SK-N-SH (cell line): ENCODE results near the gene ELP4. TPM values are rescaled to one million over a fixed set of nuclear protein-coding genes. Genes with fewer than 3 reads are reported as not detected.

Experiments used
- CTCF ChIA-PET: fragments of 300-600, 350-600 bp; formaldehyde crosslinking; extraction: SDS; loops from one replicate; lab custom pipeline; 2021; lab: Yijun Ruan, JAX
- POLR2A ChIA-PET: fragments of 350-600 bp; sonication (Branson Sonifier 250); formaldehyde crosslinking; extraction: SDS; loops from one replicate; lab custom pipeline; 2020; ENCODE audit warnings: antibody characterized with exemption, inconsistent platforms; lab: Yijun Ruan, JAX
- DNase-seq: peaks from one replicate; pipeline ENCODE4 v3.0.0; 2012
- H2AFZ ChIP-seq: fragments of 200-600 bp; sonication (generic); 2 replicates; pipeline ENCODE4 v1.8.1; 2016; ENCODE audit warnings: antibody characterized with exemption, mild to moderate bottlenecking, low read depth
- H3F3A ChIP-seq: fragments of 200-600 bp; sonication (generic); replicated peaks from 2 replicates; pipeline ENCODE3; 2016; ENCODE audit warnings: antibody characterized with exemption, mild to moderate bottlenecking; ENCODE audit not compliant: insufficient read depth
- H3K27ac ChIP-seq, 2 experiments: fragments of 200-500 bp in 1 of 2; fragments of 200-600 bp in 1 of 2; sonication (Bioruptor generic) in 1 of 2; sonication (generic), shearing (Covaris generic) in 1 of 2; 2 replicates each; pipeline versions ENCODE4 v1.5.1 to v1.6.1; 2014 to 2016; ENCODE audit warnings: low read depth in 2 of 2, inconsistent platforms in 1 of 2, low read length in 1 of 2, mild to moderate bottlenecking in 1 of 2, mixed read lengths in 1 of 2
- H3K27me3 ChIP-seq: fragments of 200-600 bp; sonication (generic), shearing (Covaris generic); 2 replicates; pipeline ENCODE4 v1.6.1; 2016; ENCODE audit warnings: mixed run types; ENCODE audit not compliant: insufficient read depth
- H3K36me3 ChIP-seq, 2 experiments: fragments of 200-500 bp in 1 of 2; fragments of 200-600 bp in 1 of 2; sonication (Bioruptor generic) in 1 of 2; sonication (generic) in 1 of 2; replicated peaks in 1 of 2; 2 replicates each; pipeline versions ENCODE3 to v1.5.1; 2014 to 2016; ENCODE audit warnings: low read length in 1 of 2, mild to moderate bottlenecking in 1 of 2; ENCODE audit not compliant: insufficient read depth in 2 of 2, control insufficient read depth in 1 of 2
- H3K4me1 ChIP-seq, 2 experiments: fragments of 200-500 bp in 1 of 2; fragments of 200-600 bp in 1 of 2; sonication (Bioruptor generic) in 1 of 2; sonication (generic), shearing (Covaris generic) in 1 of 2; 2 replicates each; pipeline versions ENCODE4 v1.5.1 to v1.6.1; 2014 to 2016; ENCODE audit warnings: low read depth in 1 of 2, low read length in 1 of 2, mixed run types in 1 of 2; ENCODE audit not compliant: insufficient read depth in 2 of 2, control insufficient read depth in 1 of 2
- H3K4me2 ChIP-seq: fragments of 200-600 bp; sonication (generic), shearing (Covaris generic); 2 replicates; pipeline ENCODE4 v1.6.1; 2017; ENCODE audit warnings: mixed run types
- H3K4me3 ChIP-seq, 2 experiments: fragments of 200-500 bp in 1 of 2; fragments of 200-600 bp in 1 of 2; sonication (Bioruptor generic) in 1 of 2; sonication (generic), shearing (Covaris generic) in 1 of 2; 2 replicates each; pipeline versions ENCODE4 v1.5.1 to v1.8.1; 2014 to 2016; ENCODE audit warnings: low read depth in 2 of 2, inconsistent platforms in 1 of 2, low read length in 1 of 2, mild to moderate bottlenecking in 1 of 2, mixed read lengths in 1 of 2, moderate library complexity in 1 of 2
- H3K79me2 ChIP-seq: fragments of 200-600 bp; sonication (generic); 2 replicates; pipeline ENCODE4 v1.8.1; 2017; ENCODE audit warnings: mild to moderate bottlenecking; ENCODE audit not compliant: insufficient read depth
- H3K9ac ChIP-seq: fragments of 200-600 bp; sonication (generic); 2 replicates; pipeline ENCODE4 v1.6.1; 2017; ENCODE audit warnings: mixed run types
- H3K9me2 ChIP-seq: fragments of 200-600 bp; sonication (generic); 2 replicates; pipeline ENCODE4 v1.6.1; 2017; ENCODE audit warnings: mixed run types
- H3K9me3 ChIP-seq: fragments of 200-600 bp; sonication (generic); 2 replicates; pipeline ENCODE4 v1.6.1; 2017; ENCODE audit warnings: mixed run types, mild to moderate bottlenecking, moderate library complexity
- H4K20me1 ChIP-seq: fragments of 200-600 bp; sonication (generic); 2 replicates; pipeline ENCODE4 v1.6.1; 2017; ENCODE audit warnings: mild to moderate bottlenecking, mixed run types; ENCODE audit not compliant: insufficient read depth
- CHD2 ChIP-seq: fragments of 150-350 bp; IDR thresholded peaks from 2 replicates; pipeline ENCODE4 v1.6.1; 2018; ENCODE audit warnings: low read length; ENCODE audit not compliant: partially characterized antibody
- ELF1 ChIP-seq: IDR thresholded peaks from 2 replicates; pipeline ENCODE4 v1.4.0; 2012
- GATA2 ChIP-seq: sonication (generic); formaldehyde crosslinking; IDR thresholded peaks from 2 replicates; pipeline ENCODE4 v1.5.0; 2020; ENCODE audit warnings: mild to moderate bottlenecking, missing genetic modification reagents
- JUND ChIP-seq: IDR thresholded peaks from 2 replicates; pipeline ENCODE4 v1.4.0; 2012
- NRF1 ChIP-seq: IDR thresholded peaks from 2 replicates; pipeline ENCODE4 v1.6.1; 2012; ENCODE audit warnings: low read depth, mild to moderate bottlenecking, low read length
- RAD21 ChIP-seq: IDR thresholded peaks from 2 replicates; pipeline ENCODE4 v1.6.1; 2012; ENCODE audit warnings: mild to moderate bottlenecking, low read length
- RFX5 ChIP-seq: IDR thresholded peaks from 2 replicates; pipeline ENCODE4 v1.6.1; 2012; ENCODE audit warnings: mild to moderate bottlenecking, improper control_type of control experiment, low read length
- RXRA ChIP-seq: IDR thresholded peaks from 2 replicates; pipeline ENCODE4 v1.4.0; 2012; ENCODE audit warnings: low read depth, mild to moderate bottlenecking, borderline replicate concordance
- SMC3 ChIP-seq: IDR thresholded peaks from 2 replicates; pipeline ENCODE4 v1.6.1; 2012; ENCODE audit warnings: low read depth, low read length, improper control_type of control experiment
- TCF12 ChIP-seq: IDR thresholded peaks from 2 replicates; pipeline ENCODE4 v1.4.0; 2012
- TEAD4 ChIP-seq: IDR thresholded peaks from 2 replicates; pipeline ENCODE4 v1.4.0; 2012; ENCODE audit warnings: mild to moderate bottlenecking, borderline replicate concordance; ENCODE audit not compliant: insufficient read depth
- WGBS: methylation state at CpG from one replicate; pipeline ENCODE4 v1.1.6; 2017; ENCODE audit warnings: low lambda C conversion rate; 5-methylcytosine and 5-hydroxymethylcytosine counted together
- polyA plus RNA-seq, 3 experiments: library from polyadenylated mRNA; depleted of rRNA; stranded (reverse); fragments of >200 nt; gene quantifications; 2 replicates each; pipeline ENCODE4 v1.2.3, GENCODE V29; 2012
- TF ChIP-seq, protein P1 (sequence below): IDR thresholded peaks from 2 replicates; pipeline ENCODE4 v1.4.0; 2012; ENCODE audit warnings: low read depth, borderline replicate concordance
- TF ChIP-seq, protein P2 (sequence below): IDR thresholded peaks from 2 replicates; pipeline ENCODE4; 2012
- TF ChIP-seq, protein P3 (sequence below): fragments of 150-350 bp; IDR thresholded peaks from 2 replicates; pipeline ENCODE4 v1.6.1; 2016; ENCODE audit warnings: mild to moderate bottlenecking, low read depth, low read length
- TF ChIP-seq, protein P4 (sequence below): fragments of 150-350 bp; IDR thresholded peaks from 2 replicates; pipeline ENCODE4 v1.6.1; 2017; ENCODE audit warnings: antibody characterized with exemption, low read length, low read depth, borderline replicate concordance

Gene ELP4
- polyA plus RNA-seq, 1 of the 3 experiments (the other 2 are of a cell fraction), result 7.0 TPM

DNA sequence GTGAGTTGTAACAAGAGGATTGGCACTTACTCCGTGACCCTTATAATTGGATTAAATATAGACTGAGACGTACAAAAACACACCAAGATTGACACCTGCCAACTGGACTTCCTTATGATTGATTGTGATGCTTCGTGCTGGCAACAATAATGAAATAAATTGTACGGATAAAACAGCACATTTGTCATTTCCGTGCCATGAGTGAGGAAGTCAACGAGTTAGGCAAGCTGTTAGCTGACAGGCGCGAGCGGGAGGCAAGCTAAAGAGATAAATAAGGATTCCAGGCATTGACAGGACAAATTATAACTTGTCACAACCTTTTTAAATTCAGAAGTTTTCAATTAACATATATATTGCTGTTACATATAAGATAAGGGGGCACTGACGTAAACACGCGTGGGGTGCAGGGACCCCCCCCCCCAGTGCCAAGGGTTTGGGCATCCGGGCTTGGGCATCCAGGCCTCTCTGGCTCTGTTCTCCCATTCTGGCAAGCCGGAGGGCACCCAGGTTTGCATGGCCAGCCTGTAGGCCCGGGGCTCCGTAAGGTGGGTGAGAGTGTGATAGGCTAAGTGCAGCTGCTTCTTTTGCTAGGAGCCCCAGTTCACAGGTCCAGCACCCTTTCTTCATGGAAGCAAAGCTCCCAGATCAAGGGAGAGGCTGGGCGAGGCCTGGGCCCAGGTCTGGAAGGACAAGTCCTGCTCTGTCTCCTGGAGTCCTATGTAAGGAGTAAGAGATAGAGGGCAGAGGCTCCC is 312.8 kb downstream of the ELP4 start:
- Histone ChIP-seq H3F3A (no peaks in the 10 kb centered on the region), H3K27ac (no peak overlapping the region), H3K9ac (no peak overlapping the region), H3K4me2 (no peak overlapping the region), H3K27me3 (peaks cover 100% of the 10 kb centered on the region), H3K4me3 (no peak overlapping the region), H4K20me1 (no peaks in the 10 kb centered on the region), H3K79me2 (no peaks in the 10 kb centered on the region), H2AFZ (no peak overlapping the region), H3K36me3 (no peaks in the 10 kb centered on the region), H3K4me1 (no peaks in the 10 kb centered on the region; a peak in 2 of 4 replicates), H3K9me2 (no peaks in the 10 kb centered on the region), H3K9me3 (no peaks in the 10 kb centered on the region)
- CTCF ChIA-PET, result interaction anchor here (0.6 to 0.8 kb wide), 2 partner anchors 91 to 461 kb away, joined by 3 read pairs; no protein-coding TSS in a partner anchor
- DNase-seq, result peak; percentile 14
- TF ChIP-seq ELF1, result no peak
- no peak for TF ChIP-seq RFX5
- no peak for TF ChIP-seq RXRA
- TF ChIP-seq GATA2, result no peak
- TF ChIP-seq NRF1, result no peak
- TF ChIP-seq, protein P1, sequence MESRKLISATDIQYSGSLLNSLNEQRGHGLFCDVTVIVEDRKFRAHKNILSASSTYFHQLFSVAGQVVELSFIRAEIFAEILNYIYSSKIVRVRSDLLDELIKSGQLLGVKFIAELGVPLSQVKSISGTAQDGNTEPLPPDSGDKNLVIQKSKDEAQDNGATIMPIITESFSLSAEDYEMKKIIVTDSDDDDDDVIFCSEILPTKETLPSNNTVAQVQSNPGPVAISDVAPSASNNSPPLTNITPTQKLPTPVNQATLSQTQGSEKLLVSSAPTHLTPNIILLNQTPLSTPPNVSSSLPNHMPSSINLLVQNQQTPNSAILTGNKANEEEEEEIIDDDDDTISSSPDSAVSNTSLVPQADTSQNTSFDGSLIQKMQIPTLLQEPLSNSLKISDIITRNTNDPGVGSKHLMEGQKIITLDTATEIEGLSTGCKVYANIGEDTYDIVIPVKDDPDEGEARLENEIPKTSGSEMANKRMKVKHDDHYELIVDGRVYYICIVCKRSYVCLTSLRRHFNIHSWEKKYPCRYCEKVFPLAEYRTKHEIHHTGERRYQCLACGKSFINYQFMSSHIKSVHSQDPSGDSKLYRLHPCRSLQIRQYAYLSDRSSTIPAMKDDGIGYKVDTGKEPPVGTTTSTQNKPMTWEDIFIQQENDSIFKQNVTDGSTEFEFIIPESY, result no peak
- no peak for TF ChIP-seq TEAD4
- TF ChIP-seq TCF12, result no peak
- no peak for TF ChIP-seq CHD2
- TF ChIP-seq, protein P2, sequence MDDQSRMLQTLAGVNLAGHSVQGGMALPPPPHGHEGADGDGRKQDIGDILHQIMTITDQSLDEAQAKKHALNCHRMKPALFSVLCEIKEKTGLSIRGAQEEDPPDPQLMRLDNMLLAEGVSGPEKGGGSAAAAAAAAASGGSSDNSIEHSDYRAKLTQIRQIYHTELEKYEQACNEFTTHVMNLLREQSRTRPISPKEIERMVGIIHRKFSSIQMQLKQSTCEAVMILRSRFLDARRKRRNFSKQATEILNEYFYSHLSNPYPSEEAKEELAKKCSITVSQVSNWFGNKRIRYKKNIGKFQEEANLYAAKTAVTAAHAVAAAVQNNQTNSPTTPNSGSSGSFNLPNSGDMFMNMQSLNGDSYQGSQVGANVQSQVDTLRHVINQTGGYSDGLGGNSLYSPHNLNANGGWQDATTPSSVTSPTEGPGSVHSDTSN, result no peak
- no peak for TF ChIP-seq RAD21
- 27% methylated on average over 15 of the region's 17 CpGs for WGBS
- POLR2A ChIA-PET, result no interaction called here

DNA sequence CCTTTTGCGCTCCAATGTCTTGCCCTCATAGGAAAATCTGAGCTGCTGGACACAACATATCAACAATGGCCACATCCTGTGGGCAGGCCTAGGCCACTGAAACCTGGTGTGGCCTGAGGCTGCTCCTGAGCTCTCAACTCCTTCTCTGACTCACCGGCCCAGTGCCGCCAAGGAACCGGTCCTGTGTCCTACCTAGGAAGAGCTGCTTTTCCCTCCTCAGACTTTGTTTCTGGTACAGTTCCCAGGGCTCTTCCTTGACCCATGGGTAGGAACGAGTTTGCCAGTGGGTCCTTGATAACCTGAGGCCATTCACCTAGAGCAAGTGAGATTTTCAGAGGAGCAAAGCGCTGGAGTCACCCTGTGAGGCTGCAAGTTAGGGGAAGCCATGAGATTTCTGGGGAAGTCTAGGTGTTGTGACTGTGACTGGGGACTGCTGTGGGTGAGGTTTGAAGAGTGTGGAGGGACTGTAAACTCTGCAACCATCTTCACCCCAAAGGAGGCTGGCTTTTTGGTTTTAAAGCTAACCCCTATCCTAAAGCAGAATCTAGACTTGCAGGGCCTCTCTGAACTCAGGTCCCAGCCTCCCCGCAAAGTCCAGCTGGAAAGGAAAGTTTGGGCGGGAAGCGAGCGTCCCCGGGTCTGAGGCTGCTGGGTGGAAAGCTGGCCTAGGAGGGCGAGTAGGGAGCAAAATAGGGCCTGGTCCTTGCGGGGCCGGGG is 313.5 kb downstream of the ELP4 start:
- Histone ChIP-seq H3K27ac (no peak overlapping the region), H3K4me2 (no peak overlapping the region), H3K9ac (no peak overlapping the region), H2AFZ (no peak overlapping the region), H3F3A (no peaks in the 10 kb centered on the region), H3K36me3 (no peaks in the 10 kb centered on the region), H4K20me1 (no peaks in the 10 kb centered on the region), H3K4me1 (no peaks in the 10 kb centered on the region), H3K9me2 (no peaks in the 10 kb centered on the region), H3K9me3 (no peaks in the 10 kb centered on the region), H3K4me3 (no peak overlapping the region), H3K79me2 (no peaks in the 10 kb centered on the region), H3K27me3 (peaks cover 100% of the 10 kb centered on the region)
- ChIA-PET POLR2A (no interaction called here), CTCF (interaction anchor here (0.6 kb wide), 1 partner anchor 460 kb away, joined by 3 read pairs; no protein-coding TSS in a partner anchor)
- WGBS, result 34% methylated on average over 7 of the region's 14 CpGs
- DNase-seq, result peak; percentile 27
- TF ChIP-seq ELF1, result no peak
- TF ChIP-seq JUND, result no peak
- TF ChIP-seq, protein P3, sequence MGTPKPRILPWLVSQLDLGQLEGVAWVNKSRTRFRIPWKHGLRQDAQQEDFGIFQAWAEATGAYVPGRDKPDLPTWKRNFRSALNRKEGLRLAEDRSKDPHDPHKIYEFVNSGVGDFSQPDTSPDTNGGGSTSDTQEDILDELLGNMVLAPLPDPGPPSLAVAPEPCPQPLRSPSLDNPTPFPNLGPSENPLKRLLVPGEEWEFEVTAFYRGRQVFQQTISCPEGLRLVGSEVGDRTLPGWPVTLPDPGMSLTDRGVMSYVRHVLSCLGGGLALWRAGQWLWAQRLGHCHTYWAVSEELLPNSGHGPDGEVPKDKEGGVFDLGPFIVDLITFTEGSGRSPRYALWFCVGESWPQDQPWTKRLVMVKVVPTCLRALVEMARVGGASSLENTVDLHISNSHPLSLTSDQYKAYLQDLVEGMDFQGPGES, result no peak
- no peak for TF ChIP-seq GATA2
- TF ChIP-seq, protein P2, result no peak
- TF ChIP-seq RXRA, result no peak
- TF ChIP-seq, protein P4, sequence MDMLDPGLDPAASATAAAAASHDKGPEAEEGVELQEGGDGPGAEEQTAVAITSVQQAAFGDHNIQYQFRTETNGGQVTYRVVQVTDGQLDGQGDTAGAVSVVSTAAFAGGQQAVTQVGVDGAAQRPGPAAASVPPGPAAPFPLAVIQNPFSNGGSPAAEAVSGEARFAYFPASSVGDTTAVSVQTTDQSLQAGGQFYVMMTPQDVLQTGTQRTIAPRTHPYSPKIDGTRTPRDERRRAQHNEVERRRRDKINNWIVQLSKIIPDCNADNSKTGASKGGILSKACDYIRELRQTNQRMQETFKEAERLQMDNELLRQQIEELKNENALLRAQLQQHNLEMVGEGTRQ, result no peak
- no peak for TF ChIP-seq SMC3
